H9 (cell line): ENCODE measurements around the gene LAMA3. TPM values are rescaled to one million over a fixed set of nuclear protein-coding genes. Genes with fewer than 3 reads are reported as not detected.

Experiments used
- DNase-seq: peaks from one replicate; pipeline ENCODE4 v3.0.0-alpha.2; 2017
- H2AFZ ChIP-seq: one replicate; pipeline ENCODE4 v1.6.1; 2013; ENCODE audit warnings: mild to moderate bottlenecking, low read length, control low read depth, moderate library complexity
- H2AK5ac ChIP-seq: 2 replicates; pipeline ENCODE4 v1.6.1; 2013; ENCODE audit warnings: low read length, control low read depth, mixed read lengths; ENCODE audit not compliant: insufficient read length
- H2BK120ac ChIP-seq: one replicate; pipeline ENCODE4 v1.6.1; 2013; ENCODE audit warnings: low read depth, mild to moderate bottlenecking, low read length, control low read depth, inconsistent platforms; ENCODE audit not compliant: poor library complexity, severe bottlenecking
- H2BK12ac ChIP-seq: 2 replicates; pipeline ENCODE4 v1.6.1; 2013; ENCODE audit warnings: low read length, control low read depth, mixed read lengths, low read depth; ENCODE audit not compliant: insufficient read length
- H2BK15ac ChIP-seq: 2 replicates; pipeline ENCODE4 v1.6.1; 2013; ENCODE audit warnings: low read depth, low read length, control low read depth
- H2BK20ac ChIP-seq: one replicate; pipeline ENCODE4 v1.6.1; 2013; ENCODE audit warnings: low read depth, mild to moderate bottlenecking, low read length, control low read depth, inconsistent platforms; ENCODE audit not compliant: poor library complexity, severe bottlenecking
- H2BK5ac ChIP-seq: 2 replicates; pipeline ENCODE4 v1.6.1; 2013; ENCODE audit warnings: low read length, control low read depth, mixed read lengths; ENCODE audit not compliant: insufficient read length
- H3K14ac ChIP-seq: 2 replicates; pipeline ENCODE4 v1.6.1; 2013; ENCODE audit warnings: low read length, control low read depth; ENCODE audit not compliant: insufficient read depth
- H3K18ac ChIP-seq: 2 replicates; pipeline ENCODE4 v1.6.1; 2013; ENCODE audit warnings: low read depth, mild to moderate bottlenecking, mixed read lengths, low read length, control low read depth; ENCODE audit not compliant: insufficient read length
- H3K23ac ChIP-seq: 2 replicates; pipeline ENCODE4 v1.6.1; 2013; ENCODE audit warnings: low read length, control low read depth, mixed read lengths, low read depth; ENCODE audit not compliant: insufficient read length
- H3K23me2 ChIP-seq: 2 replicates; pipeline ENCODE4 v1.6.1; 2013; ENCODE audit warnings: low read depth, mild to moderate bottlenecking, mixed read lengths, low read length, control low read depth; ENCODE audit not compliant: insufficient read length, poor library complexity, severe bottlenecking
- H3K27ac ChIP-seq: 2 replicates; pipeline ENCODE4 v1.5.1; 2013; ENCODE audit warnings: low read length, control low read depth, mixed read lengths, low read depth; ENCODE audit not compliant: insufficient read length
- H3K27me3 ChIP-seq: 2 replicates; pipeline ENCODE4 v1.6.1; 2013; ENCODE audit warnings: low read length, control low read depth, inconsistent platforms; ENCODE audit not compliant: insufficient read depth
- H3K4ac ChIP-seq: 2 replicates; pipeline ENCODE4 v1.6.1; 2013; ENCODE audit warnings: low read depth, mild to moderate bottlenecking, control low read depth, inconsistent platforms, low read length, moderate library complexity
- H3K4me1 ChIP-seq: 2 replicates; pipeline ENCODE4 v1.6.1; 2013; ENCODE audit warnings: low read length, control low read depth, inconsistent platforms; ENCODE audit not compliant: insufficient read depth
- H3K4me2 ChIP-seq: 2 replicates; pipeline ENCODE4 v1.6.1; 2013; ENCODE audit warnings: low read length, control low read depth, mixed read lengths; ENCODE audit not compliant: insufficient read length, insufficient read depth
- H3K56ac ChIP-seq: 2 replicates; pipeline ENCODE4 v1.6.1; 2013; ENCODE audit warnings: low read depth, mild to moderate bottlenecking, mixed read lengths, low read length, control low read depth; ENCODE audit not compliant: insufficient read length
- H3K79me1 ChIP-seq: 2 replicates; pipeline ENCODE4 v1.6.1; 2013; ENCODE audit warnings: low read depth, mild to moderate bottlenecking, moderate library complexity, low read length, control low read depth, inconsistent platforms; ENCODE audit not compliant: insufficient read depth, poor library complexity, severe bottlenecking
- H3K79me2 ChIP-seq: 2 replicates; pipeline ENCODE4 v1.6.1; 2013; ENCODE audit warnings: low read length, control low read depth, inconsistent platforms; ENCODE audit not compliant: insufficient read depth
- H3K9ac ChIP-seq: 2 replicates; pipeline ENCODE4 v1.6.1; 2013; ENCODE audit warnings: low read length, control low read depth, mixed read lengths; ENCODE audit not compliant: insufficient read length; ENCODE audit errors: extremely low read depth
- H3K9me3 ChIP-seq: one replicate; pipeline ENCODE4 v1.6.1; 2013; ENCODE audit warnings: low read depth, low read length, inconsistent platforms; ENCODE audit not compliant: control insufficient read depth
- H3T11ph ChIP-seq: one replicate; pipeline ENCODE4 v1.6.1; 2013; ENCODE audit warnings: mild to moderate bottlenecking, low read length, control low read depth, inconsistent platforms
- H4K20me1 ChIP-seq: one replicate; pipeline ENCODE4 v1.6.1; 2013; ENCODE audit not compliant: control insufficient read depth, insufficient read length, insufficient read depth
- H4K5ac ChIP-seq: 2 replicates; pipeline ENCODE4 v1.6.1; 2013; ENCODE audit warnings: low read depth, mild to moderate bottlenecking, mixed read lengths, low read length, control low read depth; ENCODE audit not compliant: insufficient read length
- H4K8ac ChIP-seq: replicated peaks from 2 replicates; pipeline ENCODE4 v1.6.1; 2013; ENCODE audit warnings: low read length, control low read depth, mixed read lengths, low read depth; ENCODE audit not compliant: insufficient read length
- H4K91ac ChIP-seq: 2 replicates; pipeline ENCODE4 v1.6.1; 2013; ENCODE audit warnings: low read depth, mild to moderate bottlenecking, moderate library complexity, mixed read lengths, low read length, control low read depth; ENCODE audit not compliant: insufficient read length
- H3K27ac Mint-ChIP-seq, 3 experiments: 2 replicates in 2 of 3; 3 replicates in 1 of 3; pipeline ENCODE4 v1.8.0; 2020 to 2021; ENCODE audit warnings: mixed read lengths in 3 of 3, mild to moderate bottlenecking in 1 of 3, moderate library complexity in 1 of 3
- H3K27me3 Mint-ChIP-seq: 2 replicates; pipeline ENCODE4 v1.8.0; 2021; ENCODE audit warnings: low read depth, mild to moderate bottlenecking, moderate library complexity, mixed read lengths
- H3K36me3 Mint-ChIP-seq, 3 experiments: 2 replicates in 2 of 3; 3 replicates in 1 of 3; pipeline ENCODE4 v1.8.0; 2020 to 2021; ENCODE audit warnings: low read depth in 3 of 3, mixed read lengths in 3 of 3; ENCODE audit not compliant: insufficient read depth in 1 of 3
- H3K4me1 Mint-ChIP-seq, 2 experiments: 2 replicates each; pipeline ENCODE4 v1.8.0; 2020; ENCODE audit warnings: mixed read lengths in 2 of 2
- H3K4me3 Mint-ChIP-seq, 2 experiments: 2 replicates in 1 of 2; 3 replicates in 1 of 2; pipeline ENCODE4 v1.8.0; 2020 to 2021; ENCODE audit warnings: mild to moderate bottlenecking in 2 of 2, mixed read lengths in 2 of 2, moderate library complexity in 1 of 2
- H3K9me3 Mint-ChIP-seq, 2 experiments: 2 replicates in 1 of 2; 3 replicates in 1 of 2; pipeline ENCODE4 v1.8.0; 2020; ENCODE audit warnings: mild to moderate bottlenecking in 2 of 2, mixed read lengths in 2 of 2, moderate library complexity in 1 of 2
- CTCF ChIP-seq: fragments of 200-600 bp; sonication (generic); conservative IDR thresholded peaks from 3 replicates; pipeline ENCODE4 v1.8.0; 2021; ENCODE audit warnings: antibody characterized with exemption, mild to moderate bottlenecking
- WGBS: extraction: QIAGEN DNeasy Blood & Tissue Kit; methylation state at CpG from one replicate; pipeline ENCODE4 v1.1.7; 2013; ENCODE audit warnings: missing lambda C conversion rate, low lambda C conversion rate, mixed read lengths; ENCODE audit not compliant: insufficient read length; ENCODE audit errors: extremely low coverage; 5-methylcytosine and 5-hydroxymethylcytosine counted together
- total RNA-seq: library from RNA; stranded (reverse); gene quantifications from 2 replicates; pipeline ENCODE4 v1.2.1, GENCODE V29; 2021

LAMA3 gene
- total RNA-seq, 1 experiment from 2014 or later = 0.33 TPM

DNA sequence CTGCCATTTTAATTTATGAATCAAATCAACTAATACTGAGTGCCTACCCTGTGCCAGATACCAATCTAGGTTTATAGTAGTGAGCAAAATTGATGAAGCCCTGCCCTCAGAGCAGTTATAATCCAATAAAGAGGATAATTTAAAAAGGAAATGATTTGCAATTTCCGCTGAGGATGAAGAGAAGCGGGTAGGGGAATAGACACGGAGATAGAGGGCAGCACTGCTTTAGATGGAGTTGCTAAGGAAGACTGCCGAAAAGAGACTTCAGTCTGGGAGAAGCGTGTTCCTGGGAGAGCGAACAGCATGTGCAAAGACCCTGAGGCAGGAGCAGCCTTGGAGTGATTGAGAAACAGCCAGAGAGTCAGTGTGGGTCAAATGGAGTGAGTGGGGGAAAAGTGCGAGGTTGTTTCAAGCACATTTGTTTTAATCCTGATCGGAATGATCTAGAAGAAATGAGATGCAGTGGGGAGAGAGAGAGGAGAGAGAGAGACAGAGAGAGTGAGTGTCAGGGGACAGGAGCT, 12.4 kb downstream of the LAMA3 start:
- no peak overlapping the region for H3K56ac ChIP-seq
- H3K4ac ChIP-seq = no peak overlapping the region
- no peak overlapping the region for H2BK15ac ChIP-seq
- DNase-seq = no peak
- no peaks in the 10 kb centered on the region for H3K9me3 Mint-ChIP-seq
- H4K8ac ChIP-seq = no peak overlapping the region
- H2BK20ac ChIP-seq = no peak overlapping the region
- no peak overlapping the region for H3K4me2 ChIP-seq
- H3K79me1 ChIP-seq = no peaks in the 10 kb centered on the region
- no peak for TF ChIP-seq CTCF
- no peak overlapping the region for H2BK120ac ChIP-seq
- no peak overlapping the region for H2AK5ac ChIP-seq
- no peak overlapping the region for H3K18ac ChIP-seq
- no peak overlapping the region for H3K27ac Mint-ChIP-seq
- H3K9me3 ChIP-seq = no peaks in the 10 kb centered on the region
- no peak overlapping the region for H2AFZ ChIP-seq
- H3K36me3 Mint-ChIP-seq = no peaks in the 10 kb centered on the region
- H3K4me1 ChIP-seq = no peaks in the 10 kb centered on the region
- no peak overlapping the region for H4K91ac ChIP-seq
- no peaks in the 10 kb centered on the region for H3K23me2 ChIP-seq
- no peak overlapping the region for H2BK12ac ChIP-seq
- no peaks in the 10 kb centered on the region for H3K79me2 ChIP-seq
- H3K14ac ChIP-seq = no peak overlapping the region
- no peaks in the 10 kb centered on the region; a peak in 1 of 4 replicates for H3K4me1 Mint-ChIP-seq
- no peak overlapping the region for H3K9ac ChIP-seq
- H3K27ac ChIP-seq = no peak overlapping the region
- WGBS = no CpG with 5 or more reads among the region's 8 CpGs
- peaks cover 10% of the 10 kb centered on the region for H3K27me3 Mint-ChIP-seq
- H3K4me3 Mint-ChIP-seq = no peak overlapping the region
- H3K23ac ChIP-seq = no peak overlapping the region
- H3K27me3 ChIP-seq = no peaks in the 10 kb centered on the region
- no peak overlapping the region for H3T11ph ChIP-seq
- no peak overlapping the region for H4K5ac ChIP-seq
- H2BK5ac ChIP-seq = no peak overlapping the region
- H4K20me1 ChIP-seq = no peaks in the 10 kb centered on the region
